Medulla oblongata (tissue), 1 donor: ENCODE data around the gene KIF5A.
A peak's percentile ranks its signal among the peaks of the same experiment; 100 is the strongest.
"Not testable (repeated sequence)": the region's sequence is repeated elsewhere in the genome, so short reads cannot be mapped to it uniquely, and the experiment has no call there.

Experiments
- DNase-seq: peaks from one replicate; pipeline ENCODE4 v3.0.0-alpha.2; 2015; ENCODE audit errors: extremely low spot score

Gene KIF5A

DNA sequence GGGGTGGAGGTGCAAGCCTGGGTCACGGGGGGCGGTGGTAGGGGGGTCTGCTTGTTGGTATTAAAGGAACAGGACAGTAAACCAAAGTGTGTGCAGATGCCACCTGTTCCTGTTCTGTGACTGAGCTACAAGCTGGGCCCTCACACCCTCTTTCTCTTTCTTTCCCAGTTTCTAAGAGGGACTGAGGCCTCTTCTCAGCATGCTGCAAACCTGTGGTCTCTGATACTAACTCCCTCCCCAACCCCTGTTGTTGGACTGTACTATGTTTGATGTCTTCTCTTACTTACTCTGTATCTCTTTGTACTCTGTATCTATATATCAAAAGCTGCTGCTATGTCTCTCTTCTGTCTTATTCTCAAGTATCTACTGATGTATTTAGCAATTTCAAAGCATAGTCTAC is 34.2 kb downstream of the KIF5A start:
- DNase-seq: no peak

GRCh38 chr12:57584690-57585089 is 34.8 kb downstream of the KIF5A start:
- DNase-seq: peak; percentile 17

DNA sequence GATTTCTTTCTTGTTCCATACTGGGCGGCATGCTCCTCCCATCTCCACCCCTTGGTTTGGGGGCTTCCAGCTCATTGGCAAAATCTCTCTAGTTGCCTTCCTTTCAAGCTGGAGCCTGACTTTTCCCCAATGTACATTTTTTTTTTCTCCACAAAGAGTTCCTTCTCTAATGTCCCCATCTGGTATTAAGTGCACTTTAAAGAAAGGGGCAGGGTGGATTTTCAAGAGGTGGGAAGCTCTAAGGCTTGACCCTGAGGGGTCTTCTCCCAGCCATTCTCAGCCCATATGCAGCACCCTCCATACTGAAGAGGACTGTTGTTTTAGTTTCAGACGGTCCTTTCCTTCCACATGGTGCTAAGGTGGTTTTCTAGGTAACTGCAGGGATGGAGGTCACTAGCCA is 35.3 kb downstream of the KIF5A start:
- DNase-seq: no peak

DNA sequence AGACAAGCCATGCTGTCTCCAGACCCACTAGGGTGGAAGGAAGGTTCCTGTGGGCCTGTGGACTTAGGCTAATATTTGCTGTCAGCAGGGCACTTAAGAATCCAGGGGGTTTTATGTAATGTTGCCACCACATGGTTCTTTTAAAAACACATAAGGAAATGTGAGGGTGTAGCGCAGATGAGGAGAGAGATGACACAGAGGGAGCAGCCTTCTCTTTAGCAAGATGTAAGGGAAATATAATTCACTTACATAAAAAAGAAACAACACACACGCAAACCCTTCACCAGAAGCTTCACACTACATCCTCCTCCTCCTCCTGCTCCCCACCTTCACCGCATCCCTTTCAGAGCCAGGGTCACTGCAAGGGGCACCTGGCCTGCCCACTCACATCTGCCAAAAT is 36.3 kb downstream of the KIF5A start:
- DNase-seq: no peak

- no peak for DNase-seq
Observed at GRCh38 chr12:57586832-57587429, 37.1 kb downstream of the KIF5A start.

GRCh38 chr12:57588951-57589610 is 39.2 kb downstream of the KIF5A start:
- DNase-seq: not testable (repeated sequence)

DNA sequence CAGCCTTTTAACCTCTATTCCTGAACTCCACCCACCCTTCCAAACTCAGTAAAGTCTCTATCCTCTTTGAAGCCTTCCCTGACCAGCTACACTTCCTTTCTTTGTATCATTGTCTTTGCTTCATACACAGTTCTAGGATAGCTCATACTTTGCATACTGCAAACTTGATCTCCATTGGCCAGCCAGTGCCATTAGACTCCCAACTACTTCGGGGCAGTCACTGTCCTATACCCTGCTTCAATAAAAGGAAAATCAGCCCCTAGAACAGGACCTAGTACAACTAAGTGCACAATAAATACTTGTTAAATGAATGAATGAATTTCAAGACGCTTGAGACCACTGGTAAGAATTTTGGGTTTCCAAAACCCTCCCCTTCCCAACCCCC is 40.6 kb downstream of the KIF5A start:
- DNase-seq: no peak

GRCh38 chr12:57590864-57591781 is 41.3 kb downstream of the KIF5A start, which contains the start of gene PIP4K2C:
PIP4K2C (plus strand) TSS chr12:57591192; CDS start chr12:57591290, 98 bp downstream.
- peak; percentile 89 for DNase-seq

GRCh38 chr12:57591782-57592325 is 42.0 kb downstream of the KIF5A start:
- no peak for DNase-seq

DNA sequence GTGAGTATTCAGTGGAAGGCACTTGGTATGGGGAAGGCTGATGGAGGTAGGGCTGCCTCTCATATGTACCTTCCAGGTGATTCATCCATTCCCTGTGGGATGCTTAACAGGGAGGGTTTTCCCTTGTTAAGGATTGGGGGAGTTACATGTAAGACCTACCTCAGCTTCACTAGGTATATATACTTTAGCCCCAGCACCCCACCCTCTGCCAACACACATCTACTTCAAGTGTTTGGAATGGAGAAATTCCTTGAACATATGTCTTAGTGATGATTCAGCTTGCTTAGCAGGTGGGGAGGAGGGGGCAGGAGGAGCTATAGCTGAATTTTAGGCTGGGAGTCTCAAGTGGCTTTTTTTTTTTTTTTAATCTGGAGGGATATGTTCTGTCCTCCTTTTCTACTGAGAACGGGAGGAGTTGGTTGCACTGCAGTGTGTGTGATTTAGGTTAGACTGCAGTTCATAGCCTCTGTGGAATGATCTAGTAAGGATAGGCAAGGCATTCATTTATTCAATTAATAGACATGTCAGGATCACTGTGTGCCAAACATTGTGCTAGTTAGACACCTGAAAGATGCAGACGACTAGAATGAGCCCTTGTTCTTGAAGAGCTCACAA is 42.8 kb downstream of the KIF5A start:
- DNase-seq: no peak

DNA sequence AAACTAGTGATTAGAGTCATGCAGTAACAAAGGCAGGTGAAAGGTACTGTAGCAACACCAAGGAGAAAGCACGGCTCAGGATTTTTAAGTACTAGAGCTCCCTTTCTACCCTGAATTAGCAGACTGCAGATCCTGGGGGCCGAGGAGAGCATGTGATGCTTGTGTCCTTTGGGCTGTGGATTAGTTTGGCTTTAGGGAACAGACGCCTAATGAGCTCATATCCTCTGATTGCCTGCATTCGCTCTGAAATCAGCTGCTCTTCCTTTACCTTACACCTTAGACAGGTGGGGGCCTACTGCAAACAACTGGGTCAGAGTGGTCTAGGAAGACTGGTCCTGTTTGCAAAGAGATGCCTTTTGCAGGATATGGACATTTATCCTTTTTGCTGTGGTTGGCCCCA is 43.3 kb downstream of the KIF5A start:
- DNase-seq: no peak

DNA sequence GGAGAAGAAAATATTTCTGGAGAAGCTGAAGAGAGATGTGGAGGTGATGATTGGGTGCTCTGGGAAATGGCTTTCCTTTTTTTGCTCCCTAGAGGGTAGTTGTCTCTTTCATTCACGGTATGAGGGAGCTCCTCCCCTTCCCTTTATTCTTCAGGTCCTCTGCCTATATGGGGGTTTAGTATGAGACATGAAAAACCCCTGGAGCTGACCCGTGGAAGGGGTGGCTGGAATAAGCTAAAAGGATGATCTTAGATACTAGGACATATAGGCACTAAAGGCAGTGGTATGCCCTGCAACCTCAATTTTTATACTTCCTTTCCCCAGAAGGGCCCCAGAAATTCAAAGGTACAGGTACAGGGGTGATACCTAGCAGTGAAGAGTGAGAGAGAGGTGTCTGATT is 50.6 kb downstream of the KIF5A start:
- no peak for DNase-seq

DNA sequence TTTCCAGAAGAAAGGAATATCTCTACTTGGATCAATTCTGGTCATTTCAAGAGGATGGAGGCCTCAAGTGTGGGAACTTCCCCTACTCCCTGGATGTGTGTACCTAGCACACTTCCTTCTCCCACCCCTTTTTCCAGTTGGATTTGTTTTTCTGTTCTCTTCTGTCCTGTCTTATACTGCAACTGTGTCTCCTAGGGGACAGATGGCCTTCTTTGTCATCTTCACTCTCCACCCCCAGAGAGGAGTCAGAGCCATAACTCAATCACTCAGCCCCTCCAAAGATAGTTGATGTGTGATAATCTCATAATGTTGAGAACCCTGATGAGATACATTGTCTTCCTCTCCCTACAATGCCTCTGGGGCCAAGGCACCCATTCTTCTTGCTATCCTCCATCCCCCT is 52.7 kb downstream of the KIF5A start:
- DNase-seq: no peak

- DNase-seq: no peak
Observed at GRCh38 chr12:57603324-57603723, 53.5 kb downstream of the KIF5A start.

- peak; percentile 70 for DNase-seq
Observed at GRCh38 chr12:57603815-57604453, 54.1 kb downstream of the KIF5A start.

DNA sequence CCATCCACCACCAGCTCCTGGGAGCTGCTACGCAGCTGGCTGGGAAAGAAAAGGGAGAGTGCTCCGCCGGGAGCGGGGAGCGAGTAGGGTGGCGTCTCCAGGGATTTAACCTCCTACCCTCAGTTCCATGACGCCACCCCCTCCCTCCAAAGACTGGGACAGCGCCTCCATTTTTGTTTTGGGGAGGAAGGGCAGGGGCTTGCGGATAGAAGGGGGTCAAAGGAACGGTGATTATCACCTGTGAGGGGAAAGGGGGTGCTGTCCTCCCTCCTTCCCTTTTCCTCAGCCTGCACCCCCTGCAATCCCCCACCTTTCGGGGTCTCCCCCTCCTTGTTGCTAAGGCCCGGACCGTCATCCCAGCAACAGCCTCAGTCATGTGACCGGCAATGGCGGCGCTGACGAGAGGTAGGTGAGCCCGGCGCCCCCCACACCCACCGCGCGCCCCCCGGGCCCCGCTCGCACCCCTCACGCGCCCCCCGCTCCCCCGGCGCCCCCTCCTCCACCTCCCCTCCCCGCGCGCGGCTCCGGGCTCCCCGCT is 54.7 kb downstream of the KIF5A start, which contains the start of gene DTX3:
TSS of gene DTX3 (plus strand) at position 371 of the 538 bp plus-strand sequence. CDS start 1,694 bp downstream, outside the sequence.
- DNase-seq: peak; percentile 76

GRCh38 chr12:57604992-57605810 is 55.4 kb downstream of the KIF5A start:
- DNase-seq: no peak

GRCh38 chr12:57605811-57606311 is 56.0 kb downstream of the KIF5A start:
- DNase-seq: no peak

DNA sequence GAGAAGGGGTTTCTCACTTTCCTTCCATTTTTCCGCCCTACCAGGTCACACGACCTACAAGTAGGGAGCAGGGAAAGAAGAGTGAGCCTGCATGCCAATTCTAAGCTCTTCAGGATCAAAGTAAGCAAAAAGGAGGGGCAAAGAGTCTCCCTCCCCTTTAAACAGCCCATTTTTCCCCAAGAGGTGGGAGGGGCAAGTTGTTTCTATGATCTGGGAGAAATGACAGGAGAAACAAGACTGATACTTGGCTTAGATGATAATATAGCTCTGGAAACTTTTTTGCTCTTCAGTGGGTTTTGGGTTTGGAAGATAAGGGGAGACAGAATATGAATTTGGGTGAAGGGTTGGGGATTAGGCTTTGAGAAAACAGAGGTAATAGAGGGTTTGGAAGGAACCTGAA is 56.6 kb downstream of the KIF5A start:
- DNase-seq: no peak

- no peak for DNase-seq
Observed at GRCh38 chr12:57606821-57607220, 57.0 kb downstream of the KIF5A start.
